Type B pancreatic cell (in vitro differentiated cells): Measurements from ENCODE around the gene SYNRG. TPM values are rescaled to one million over a fixed set of nuclear protein-coding genes. Genes with fewer than 3 reads are reported as not detected.

ENCODE experiments used
- DNase-seq: peaks from one replicate; pipeline ENCODE4 v3.0.0; 2021; ENCODE audit warnings: mixed read lengths; ENCODE audit not compliant: unreplicated experiment; ENCODE audit errors: extremely low spot score
- H3K27ac Mint-ChIP-seq: 2 replicates; pipeline ENCODE4 v1.8.0; 2021; ENCODE audit warnings: mild to moderate bottlenecking, mixed read lengths
- H3K27me3 Mint-ChIP-seq: 2 replicates; pipeline ENCODE4 v1.8.0; 2021; ENCODE audit warnings: mixed read lengths
- H3K36me3 Mint-ChIP-seq: 2 replicates; pipeline ENCODE4 v1.8.0; 2021; ENCODE audit warnings: mixed read lengths
- H3K4me1 Mint-ChIP-seq: one replicate; pipeline ENCODE4 v1.8.0; 2021; ENCODE audit warnings: mixed read lengths; ENCODE audit not compliant: unreplicated experiment
- H3K4me3 Mint-ChIP-seq: 2 replicates; pipeline ENCODE4 v1.8.0; 2021; ENCODE audit warnings: mild to moderate bottlenecking, mixed read lengths
- H3K9me3 Mint-ChIP-seq: 2 replicates; pipeline ENCODE4 v1.8.0; 2021; ENCODE audit warnings: mixed read lengths
- total RNA-seq: library from RNA; stranded (reverse); gene quantifications from 2 replicates; pipeline ENCODE4 v1.2.1, GENCODE V29; 2021; ENCODE audit warnings: low replicate concordance
- TF ChIP-seq, protein P1 (sequence below): fragments of 200-600 bp; sonication (generic); conservative IDR thresholded peaks from 2 replicates; pipeline ENCODE4 v1.5.0; 2021; ENCODE audit warnings: antibody characterized with exemption, mild to moderate bottlenecking

SYNRG gene
- total RNA-seq, 1 donor from 2014 or later, result 45.0 TPM

DNA sequence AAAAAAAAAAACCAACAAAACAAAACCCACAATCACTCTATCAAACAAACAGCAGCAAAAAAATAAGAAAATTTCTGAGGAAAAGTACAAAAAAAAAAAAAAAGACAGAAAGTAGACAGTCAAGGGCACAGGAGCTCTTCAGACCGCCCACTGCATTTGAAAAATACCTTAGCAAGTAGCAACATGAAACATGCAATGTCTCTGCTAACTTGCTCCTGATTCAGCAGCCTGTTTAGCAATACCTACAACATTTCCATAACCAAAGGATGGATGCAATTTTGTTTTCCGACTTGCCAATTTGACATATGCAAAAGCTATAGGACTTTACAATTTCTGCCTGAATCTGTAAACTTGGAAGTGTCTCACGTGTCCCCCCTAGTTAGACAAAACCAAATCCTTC, 57.4 kb downstream of the SYNRG start:
- Mint-ChIP-seq H3K4me3 (no peak overlapping the region), H3K27ac (no peak overlapping the region), H3K9me3 (no peaks in the 10 kb centered on the region), H3K36me3 (peaks cover 19% of the 10 kb centered on the region), H3K4me1 (peaks cover 21% of the 10 kb centered on the region), H3K27me3 (no peaks in the 10 kb centered on the region)
- TF ChIP-seq, protein P1, sequence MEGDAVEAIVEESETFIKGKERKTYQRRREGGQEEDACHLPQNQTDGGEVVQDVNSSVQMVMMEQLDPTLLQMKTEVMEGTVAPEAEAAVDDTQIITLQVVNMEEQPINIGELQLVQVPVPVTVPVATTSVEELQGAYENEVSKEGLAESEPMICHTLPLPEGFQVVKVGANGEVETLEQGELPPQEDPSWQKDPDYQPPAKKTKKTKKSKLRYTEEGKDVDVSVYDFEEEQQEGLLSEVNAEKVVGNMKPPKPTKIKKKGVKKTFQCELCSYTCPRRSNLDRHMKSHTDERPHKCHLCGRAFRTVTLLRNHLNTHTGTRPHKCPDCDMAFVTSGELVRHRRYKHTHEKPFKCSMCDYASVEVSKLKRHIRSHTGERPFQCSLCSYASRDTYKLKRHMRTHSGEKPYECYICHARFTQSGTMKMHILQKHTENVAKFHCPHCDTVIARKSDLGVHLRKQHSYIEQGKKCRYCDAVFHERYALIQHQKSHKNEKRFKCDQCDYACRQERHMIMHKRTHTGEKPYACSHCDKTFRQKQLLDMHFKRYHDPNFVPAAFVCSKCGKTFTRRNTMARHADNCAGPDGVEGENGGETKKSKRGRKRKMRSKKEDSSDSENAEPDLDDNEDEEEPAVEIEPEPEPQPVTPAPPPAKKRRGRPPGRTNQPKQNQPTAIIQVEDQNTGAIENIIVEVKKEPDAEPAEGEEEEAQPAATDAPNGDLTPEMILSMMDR, result no peak
- DNase-seq, result no peak

DNA sequence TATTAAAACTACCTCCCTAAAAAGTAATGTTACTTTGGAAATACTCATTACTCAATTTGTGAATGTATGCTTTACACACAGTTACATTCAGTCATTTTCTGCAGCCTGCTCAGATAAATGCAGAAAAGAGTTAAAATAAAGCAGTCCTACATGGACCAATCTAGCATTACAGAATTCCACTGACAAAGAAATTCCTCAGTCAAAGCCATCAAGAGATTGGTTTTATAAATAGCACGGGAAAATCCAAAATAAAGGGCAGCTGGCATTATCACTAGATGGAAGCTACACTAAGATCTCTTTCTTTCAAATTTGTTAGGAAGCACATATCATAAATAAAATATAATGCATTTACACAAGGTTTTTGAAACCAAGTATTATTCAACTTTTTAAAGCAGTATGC, 61.2 kb downstream of the SYNRG start:
- Mint-ChIP-seq H3K4me1 (peaks cover 30% of the 10 kb centered on the region), H3K36me3 (peaks cover 14% of the 10 kb centered on the region), H3K9me3 (no peaks in the 10 kb centered on the region), H3K4me3 (no peak overlapping the region), H3K27me3 (no peaks in the 10 kb centered on the region), H3K27ac (no peak overlapping the region)
- TF ChIP-seq, protein P1, result no peak
- no peak for DNase-seq

DNA sequence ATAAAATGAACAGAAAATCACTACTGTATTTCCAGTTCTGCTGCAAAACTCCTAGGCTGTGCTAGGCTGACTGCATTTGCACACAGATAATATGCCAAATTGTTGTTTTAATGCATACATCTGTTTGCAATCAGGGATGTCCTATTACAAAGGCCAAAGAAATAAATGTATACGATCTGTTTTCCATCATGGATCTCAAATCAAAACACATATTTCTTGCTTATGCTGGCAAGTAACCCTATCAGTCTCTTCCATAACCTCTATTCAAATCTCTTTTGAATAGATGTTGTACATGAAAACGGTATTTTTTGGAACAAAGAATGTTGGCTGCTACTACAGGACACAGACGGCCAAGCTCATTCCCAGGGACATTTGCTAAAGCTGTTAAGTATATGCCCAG, 62.9 kb downstream of the SYNRG start:
- TF ChIP-seq, protein P1, result no peak
- no peaks in the 10 kb centered on the region for H3K9me3 Mint-ChIP-seq
- H3K27ac Mint-ChIP-seq, result no peak overlapping the region
- peaks cover 29% of the 10 kb centered on the region for H3K4me1 Mint-ChIP-seq
- DNase-seq, result no peak
- no peaks in the 10 kb centered on the region for H3K27me3 Mint-ChIP-seq
- H3K4me3 Mint-ChIP-seq, result no peak overlapping the region
- H3K36me3 Mint-ChIP-seq, result peaks cover 18% of the 10 kb centered on the region

DNA sequence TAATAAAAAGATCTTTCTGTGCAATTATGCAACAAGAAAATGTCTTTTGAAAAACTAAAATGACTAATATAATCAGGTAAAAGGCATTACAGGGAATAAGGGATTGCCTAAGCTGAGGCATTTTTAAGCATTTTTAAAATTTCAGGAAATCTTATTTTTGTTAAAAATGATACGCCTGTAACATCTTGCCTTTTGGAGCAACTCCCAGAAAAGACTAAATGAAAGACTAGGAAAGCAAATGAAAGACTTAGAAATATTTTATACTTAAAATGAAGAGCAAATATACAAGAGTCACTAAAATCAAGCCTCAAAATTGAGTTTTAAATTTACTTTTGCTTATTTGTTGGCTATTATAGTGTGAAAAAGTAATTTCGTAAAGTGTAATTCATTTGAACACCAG, 63.7 kb downstream of the SYNRG start:
- DNase-seq, result no peak
- H3K4me3 Mint-ChIP-seq, result no peak overlapping the region
- H3K4me1 Mint-ChIP-seq, result peaks cover 23% of the 10 kb centered on the region
- TF ChIP-seq, protein P1, result no peak
- no peak overlapping the region for H3K27ac Mint-ChIP-seq
- H3K36me3 Mint-ChIP-seq, result peaks cover 22% of the 10 kb centered on the region
- H3K9me3 Mint-ChIP-seq, result no peaks in the 10 kb centered on the region
- H3K27me3 Mint-ChIP-seq, result no peaks in the 10 kb centered on the region

DNA sequence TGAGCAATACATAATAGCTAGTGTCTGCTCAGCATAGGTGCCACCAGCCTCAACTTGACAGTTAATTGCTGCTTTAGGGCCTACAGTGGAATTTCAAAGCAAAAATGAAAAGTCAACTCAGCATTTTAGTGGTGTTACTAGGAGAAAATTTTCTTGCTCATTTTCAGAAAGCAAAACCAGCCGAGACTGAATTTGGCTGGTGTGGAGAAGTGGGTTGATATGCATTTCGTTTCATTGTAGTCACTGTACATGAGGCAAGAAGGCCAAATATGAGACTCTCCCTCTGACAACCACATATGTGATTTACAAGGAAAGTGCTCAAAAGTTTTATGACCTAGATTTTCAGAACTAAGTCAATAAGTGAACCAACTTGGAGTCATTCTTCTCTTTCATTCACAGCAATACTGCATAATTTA, 65.6 kb downstream of the SYNRG start:
- no peak overlapping the region for H3K4me3 Mint-ChIP-seq
- H3K4me1 Mint-ChIP-seq, result peaks cover 19% of the 10 kb centered on the region

More for the DNA sequence above, 65.6 kb downstream of the SYNRG start:
- Mint-ChIP-seq H3K36me3 (peaks cover 24% of the 10 kb centered on the region), H3K9me3 (no peaks in the 10 kb centered on the region), H3K27me3 (no peaks in the 10 kb centered on the region), H3K27ac (no peak overlapping the region)
- no peak for DNase-seq
- TF ChIP-seq, protein P1, result no peak
